K562 (cell line): ENCODE data around the gene OSBPL3. TPM values are rescaled to one million over a fixed set of nuclear protein-coding genes. Genes with fewer than 3 reads are reported as not detected.

ENCODE experiments used
- ATAC-seq: fragments of 200-7000 bp; cut with Tn5 transposase; 3 replicates; pipeline ENCODE4 v1.9.1; 2020; ENCODE audit warnings: moderate library complexity
- BruUV-seq: library from RNA; stranded (reverse); fragments of 400-500 nt; replicated peaks from 2 replicates; lab custom pipeline; 2021; lab: Mats Ljungman, UMichigan
- CTCF ChIA-PET: fragments of 300-600 bp; formaldehyde crosslinking; extraction: SDS; loops from one replicate; lab custom pipeline; 2021; ENCODE audit warnings: low intra/inter-chr PET ratio; lab: Yijun Ruan, JAX
- POLR2A ChIA-PET: fragments of 300-600, 350-650 bp; sonication (Branson Sonifier 250); formaldehyde crosslinking; extraction: SDS; loops from one replicate; lab custom pipeline; 2021; ENCODE audit warnings: antibody characterized with exemption, inconsistent platforms; lab: Yijun Ruan, JAX
- DNase-seq, 4 experiments: peaks; one replicate each; pipeline versions ENCODE4 v3.0.0 to v3.0.0-alpha.2; 2011 to 2018; ENCODE audit warnings: low spot score in 3 of 4, mixed read lengths in 3 of 4; ENCODE audit errors: extremely low read depth in 1 of 4
- FAIRE-seq: peaks from 2 replicates; lab custom pipeline; 2011; peaks lifted over from hg19 to GRCh38; lab: Jason Lieb, UNC
- H2AFZ ChIP-seq: 2 replicates; pipeline ENCODE4 v1.6.0; 2011; ENCODE audit warnings: low read depth, low read length, control low read depth, inconsistent platforms
- H3K27ac ChIP-seq: fragments of 200-600 bp; 3 replicates; pipeline ENCODE4 v1.8.0; 2011; ENCODE audit warnings: low read depth, mild to moderate bottlenecking, control low read depth, inconsistent platforms, low read length, moderate library complexity, mixed read lengths; ENCODE audit errors: extremely low read depth
- H3K27me3 ChIP-seq, 2 experiments: fragments of 300-600 bp in 1 of 2; 2 replicates in 1 of 2; 3 replicates in 1 of 2; pipeline versions ENCODE4 v1.6.0 to v1.8.0; 2011; ENCODE audit warnings: inconsistent platforms in 2 of 2, low read length in 2 of 2, mild to moderate bottlenecking in 1 of 2, mixed read lengths in 1 of 2, moderate library complexity in 1 of 2; ENCODE audit not compliant: control insufficient read depth in 2 of 2, insufficient read depth in 2 of 2
- H3K36me3 ChIP-seq: fragments of 300-600 bp; 3 replicates; pipeline ENCODE4 v1.8.0; 2011; ENCODE audit warnings: mild to moderate bottlenecking, low read length, inconsistent platforms; ENCODE audit not compliant: control insufficient read depth, insufficient read depth
- H3K4me1 ChIP-seq, 2 experiments: fragments of 200-600 bp in 1 of 2; replicated peaks in 1 of 2; 2 replicates in 1 of 2; 3 replicates in 1 of 2; pipeline versions ENCODE4 v1.5.1 to v1.8.0; 2011; ENCODE audit warnings: inconsistent platforms in 2 of 2, low read length in 2 of 2, mild to moderate bottlenecking in 1 of 2, mixed read lengths in 1 of 2, moderate library complexity in 1 of 2; ENCODE audit not compliant: control insufficient read depth in 2 of 2, insufficient read depth in 2 of 2
- H3K4me2 ChIP-seq: 2 replicates; pipeline ENCODE4 v1.6.1; 2011; ENCODE audit warnings: low read length, control low read depth, inconsistent platforms, mixed read lengths; ENCODE audit not compliant: insufficient read depth
- H3K4me3 ChIP-seq: fragments of 200-600 bp; sonication (generic), shearing (Covaris generic); 2 replicates; pipeline ENCODE4 v1.5.1; 2016; ENCODE audit warnings: control low read depth, inconsistent platforms
- H3K79me2 ChIP-seq: fragments of 200-600 bp; 3 replicates; pipeline ENCODE4 v1.8.0; 2011; ENCODE audit warnings: low read length, inconsistent platforms; ENCODE audit not compliant: control insufficient read depth, insufficient read depth
- H3K9ac ChIP-seq, 2 experiments: 2 replicates each; pipeline versions ENCODE4 v1.6.0 to v1.6.1; 2011; ENCODE audit warnings: low read depth in 2 of 2, low read length in 2 of 2, control low read depth in 1 of 2, inconsistent platforms in 1 of 2, mild to moderate bottlenecking in 1 of 2, mixed read lengths in 1 of 2; ENCODE audit not compliant: insufficient read depth in 1 of 2
- H3K9me1 ChIP-seq: one replicate; pipeline ENCODE4 v1.6.0; 2011; ENCODE audit warnings: inconsistent platforms, mild to moderate bottlenecking, low read length, moderate library complexity; ENCODE audit not compliant: control insufficient read depth, insufficient read depth
- H3K9me3 ChIP-seq: replicated peaks from 2 replicates; pipeline ENCODE4 v1.5.1; 2011; ENCODE audit warnings: low read depth, low read length, inconsistent platforms; ENCODE audit not compliant: control insufficient read depth, insufficient read depth
- H4K20me1 ChIP-seq: replicated peaks from 2 replicates; pipeline ENCODE4 v1.6.1; 2011; ENCODE audit warnings: low read length, inconsistent platforms, mixed read lengths; ENCODE audit not compliant: control insufficient read depth, insufficient read depth
- BCOR ChIP-seq: fragments of 450-650 bp; IDR thresholded peaks from 2 replicates; pipeline ENCODE4 v1.6.1; 2016
- HMG20B ChIP-seq: fragments of 250-450 bp; sonication (Bioruptor Pico); IDR thresholded peaks from 2 replicates; pipeline ENCODE4 v1.5.0; 2021; ENCODE audit warnings: mild to moderate bottlenecking
- RBM17 ChIP-seq: fragments of 200-400 bp; formaldehyde crosslinking; IDR thresholded peaks from 2 replicates; pipeline ENCODE4 v1.6.1; 2017; ENCODE audit warnings: low read depth, mild to moderate bottlenecking, low read length, borderline replicate concordance
- YY1 ChIP-seq, 3 experiments: IDR thresholded peaks; 2 replicates each; pipeline ENCODE4 v1.6.1; 2011; ENCODE audit warnings: low read length in 2 of 3, mild to moderate bottlenecking in 2 of 3, moderate library complexity in 2 of 3, borderline replicate concordance in 1 of 3, control low read depth in 1 of 3, low read depth in 1 of 3; ENCODE audit not compliant: insufficient read depth in 3 of 3, insufficient replicate concordance in 2 of 3, control insufficient read depth in 1 of 3, insufficient read length in 1 of 3; ENCODE audit errors: extremely low read depth in 1 of 3
- ZNF12 ChIP-seq: sonication (generic); formaldehyde crosslinking; IDR thresholded peaks from 2 replicates; pipeline ENCODE4 v1.4.0; 2020; ENCODE audit warnings: mild to moderate bottlenecking, missing genetic modification reagents
- ZNF589 ChIP-seq: fragments of 200-800 bp; sonication (Bioruptor generic); IDR thresholded peaks from 2 replicates; pipeline ENCODE4 v1.6.1; 2016; ENCODE audit warnings: low read depth, missing genetic modification characterization, missing compliant biosample characterization
- ZSCAN29 ChIP-seq: fragments of 450-650 bp; IDR thresholded peaks from 2 replicates; pipeline ENCODE4 v1.6.1; 2017
- WGBS: fragments of 100-300 bp; shearing (Covaris generic); methylation state at CpG from one replicate; pipeline ENCODE4 v1.1.6; 2016; ENCODE audit warnings: low coverage, mixed read lengths; ENCODE audit not compliant: insufficient coverage; ENCODE audit errors: missing lambda C conversion rate; 5-methylcytosine and 5-hydroxymethylcytosine counted together
- in situ Hi-C: fragments of 300-500 bp; cut with MboI; formaldehyde crosslinking; loops from 4 replicates; pipeline ENCODE4 v1.15.0; 2018; ENCODE audit warnings: inconsistent platforms, mixed read lengths
- intact Hi-C: fragments of 100-400 bp; cut with micrococcal nuclease; formaldehyde crosslinking; loops from 2 replicates; pipeline ENCODE4 v1.14.2; 2022
- polyA plus RNA-seq, 8 experiments: library from polyadenylated mRNA; depleted of rRNA in 4 of 8; stranded (reverse) in 5 of 8; unstranded in 3 of 8; fragments of >200 nt; fragmentation: Nextera tagmentation in 2 of 8; fragmentation: Illumina TruSeq in 1 of 8; extraction: Ambion mirVana in 2 of 8; extraction: Trizol in 1 of 8; gene quantifications; 2 replicates each; pipeline versions ENCODE4 v1.2.1 to v1.2.3, GENCODE V29; 2011 to 2014; ENCODE audit warnings: inconsistent platforms in 1 of 8, missing spikeins in 1 of 8
- total RNA-seq, 7 experiments: library from RNA; depleted of rRNA in 6 of 7; stranded (reverse); fragments of >200 nt in 6 of 7; fragmentation: Illumina TruSeq in 2 of 7; extraction: Trizol in 2 of 7; gene quantifications; 2 replicates each; pipeline versions ENCODE4 v1.2.1 to v1.2.3, GENCODE V29; 2011 to 2021; ENCODE audit warnings: low replicate concordance in 1 of 7
- TF ChIP-seq, protein P1 (sequence below): fragments of 450-650 bp; IDR thresholded peaks from 2 replicates; pipeline ENCODE4 v1.6.1; 2016; ENCODE audit warnings: low read depth, mild to moderate bottlenecking, moderate library complexity
- TF ChIP-seq, protein P2 (sequence below), 3 experiments: IDR thresholded peaks in 2 of 3; conservative IDR thresholded peaks in 1 of 3; 2 replicates each; pipeline ENCODE4 v1.5.1; 2011 to 2012; ENCODE audit warnings: low read length in 3 of 3, mild to moderate bottlenecking in 3 of 3, control low read depth in 2 of 3, improper control_type of control experiment in 1 of 3, inconsistent platforms in 1 of 3, low read depth in 1 of 3, mixed read lengths in 1 of 3, moderate library complexity in 1 of 3; ENCODE audit not compliant: insufficient read depth in 2 of 3

The OSBPL3 gene
- total and polyA plus RNA-seq, 9 of the 15 experiments (the other 6 are each of a cell fraction or from before 2014, with no cell fraction given), result 4.8 to 37.2 (median 26.5) TPM

DNA sequence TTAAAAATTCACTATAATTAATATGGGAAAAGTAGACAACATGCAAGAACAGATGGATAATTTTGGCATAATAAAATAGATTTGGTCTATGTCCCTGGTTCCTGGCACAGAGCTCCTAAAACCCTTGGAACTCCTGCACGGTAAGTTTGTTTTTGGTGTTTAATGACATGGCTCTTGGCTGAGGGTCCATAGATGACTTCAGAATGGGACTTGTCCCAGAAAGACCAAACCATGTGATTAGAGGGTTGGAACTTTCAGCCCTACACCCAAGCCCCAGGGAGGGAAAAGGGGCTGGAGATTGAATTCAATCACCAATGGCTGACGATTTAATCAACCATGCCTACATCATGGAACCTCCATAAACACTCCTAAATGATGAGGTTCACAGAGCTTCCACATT is 210.1 kb downstream of the OSBPL3 start:
- H3K9me3 ChIP-seq, result no peaks in the 10 kb centered on the region; the same call in 1 of the 2 replicates
- H3K4me1 ChIP-seq, result peaks cover 0 to 10% of the 10 kb centered on the region in 2 experiments; a peak in 3 of 5 replicates
- intact Hi-C loops, result no loop called here
- no peaks in the 10 kb centered on the region for H4K20me1 ChIP-seq
- no peak overlapping the region for H2AFZ ChIP-seq
- no peak for DNase-seq
- ATAC-seq, result no peak
- BruUV-seq, result no TSS peak
- H3K27me3 ChIP-seq, result no peaks in the 10 kb centered on the region
- H3K27ac ChIP-seq, result no peak overlapping the region
- CTCF ChIA-PET, result no interaction called here
- no peaks in the 10 kb centered on the region for H3K79me2 ChIP-seq
- POLR2A ChIA-PET, result interaction anchor here (1.1 to 2.5 kb wide), 2 partner anchors 9 to 11 kb away, joined by 5 to 18 read pairs; no protein-coding TSS in a partner anchor
- 22% methylated on average over 2 of the region's 2 CpGs for WGBS
- in situ Hi-C loops, result no loop called here
- H3K4me2 ChIP-seq, result no peak overlapping the region
- no peak for TF ChIP-seq RBM17
- TF ChIP-seq YY1 (IDR thresholded peaks at IDR 0.05; ENCODE audit: borderline replicate concordance in 1 of 3, control insufficient read depth in 1 of 3, extremely low read depth in 1 of 3, insufficient read depth in 3 of 3, insufficient read length in 1 of 3, insufficient replicate concordance in 2 of 3, low read depth in 1 of 3, low read length in 2 of 3), result no peak
- no peak for TF ChIP-seq HMG20B (CRISPR knock-in tag)
- TF ChIP-seq, protein P1, sequence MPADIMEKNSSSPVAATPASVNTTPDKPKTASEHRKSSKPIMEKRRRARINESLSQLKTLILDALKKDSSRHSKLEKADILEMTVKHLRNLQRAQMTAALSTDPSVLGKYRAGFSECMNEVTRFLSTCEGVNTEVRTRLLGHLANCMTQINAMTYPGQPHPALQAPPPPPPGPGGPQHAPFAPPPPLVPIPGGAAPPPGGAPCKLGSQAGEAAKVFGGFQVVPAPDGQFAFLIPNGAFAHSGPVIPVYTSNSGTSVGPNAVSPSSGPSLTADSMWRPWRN, result no peak
- TF ChIP-seq, protein P2, sequence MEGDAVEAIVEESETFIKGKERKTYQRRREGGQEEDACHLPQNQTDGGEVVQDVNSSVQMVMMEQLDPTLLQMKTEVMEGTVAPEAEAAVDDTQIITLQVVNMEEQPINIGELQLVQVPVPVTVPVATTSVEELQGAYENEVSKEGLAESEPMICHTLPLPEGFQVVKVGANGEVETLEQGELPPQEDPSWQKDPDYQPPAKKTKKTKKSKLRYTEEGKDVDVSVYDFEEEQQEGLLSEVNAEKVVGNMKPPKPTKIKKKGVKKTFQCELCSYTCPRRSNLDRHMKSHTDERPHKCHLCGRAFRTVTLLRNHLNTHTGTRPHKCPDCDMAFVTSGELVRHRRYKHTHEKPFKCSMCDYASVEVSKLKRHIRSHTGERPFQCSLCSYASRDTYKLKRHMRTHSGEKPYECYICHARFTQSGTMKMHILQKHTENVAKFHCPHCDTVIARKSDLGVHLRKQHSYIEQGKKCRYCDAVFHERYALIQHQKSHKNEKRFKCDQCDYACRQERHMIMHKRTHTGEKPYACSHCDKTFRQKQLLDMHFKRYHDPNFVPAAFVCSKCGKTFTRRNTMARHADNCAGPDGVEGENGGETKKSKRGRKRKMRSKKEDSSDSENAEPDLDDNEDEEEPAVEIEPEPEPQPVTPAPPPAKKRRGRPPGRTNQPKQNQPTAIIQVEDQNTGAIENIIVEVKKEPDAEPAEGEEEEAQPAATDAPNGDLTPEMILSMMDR (IDR thresholded peaks at IDR 0.05 in 2 of 3, conservative IDR thresholded peaks at IDR 0.05 in 1 of 3; ENCODE audit: insufficient read depth in 2 of 3, low read depth in 1 of 3, low read length in 3 of 3), result no peak
- TF ChIP-seq ZSCAN29, result no peak
- no peak for TF ChIP-seq BCOR
- no peak for TF ChIP-seq ZNF12 (CRISPR knock-in tag)
- TF ChIP-seq ZNF589, result no peak
- H3K36me3 ChIP-seq, result no peaks in the 10 kb centered on the region
- H3K4me3 ChIP-seq, result no peak overlapping the region
- no peaks in the 10 kb centered on the region for H3K9me1 ChIP-seq
- no peak for FAIRE-seq
- H3K9ac ChIP-seq, result no peak overlapping the region
